RCC 7860 (cell line): ENCODE results near the gene MUC5AC.

Experiments
- DNase-seq: peaks from one replicate; pipeline ENCODE4 v3.0.0-alpha.2; 2015; ENCODE audit warnings: low spot score
- FAIRE-seq: peaks from 2 replicates; lab custom pipeline; 2012; peaks lifted over from hg19 to GRCh38; lab: Jason Lieb, UNC

Gene MUC5AC

GRCh38 chr11:1220941-1221721, 63.4 kb downstream of the MUC5AC start:
- DNase-seq (no peak), FAIRE-seq (no peak)

- no peak for FAIRE-seq
- no peak for DNase-seq
Observed at GRCh38 chr11:1221848-1222311, 64.1 kb downstream of the MUC5AC start.

- DNase-seq = no peak
- FAIRE-seq = no peak
Observed at GRCh38 chr11:1222491-1223345, 65.0 kb downstream of the MUC5AC start, which contains the start of gene MUC5B. MUC5B (plus strand) TSS chr11:1223066; CDS start chr11:1223124, 58 bp downstream.

GRCh38 chr11:1223346-1224110, 65.8 kb downstream of the MUC5AC start:
- FAIRE-seq = no peak
- DNase-seq = no peak

- FAIRE-seq (no peak), DNase-seq (no peak)
Observed at GRCh38 chr11:1224111-1224490, 66.3 kb downstream of the MUC5AC start.

- no peak for FAIRE-seq
- DNase-seq = no peak
Observed at GRCh38 chr11:1224491-1225385, 67.0 kb downstream of the MUC5AC start.

GRCh38 chr11:1225386-1226225, 67.9 kb downstream of the MUC5AC start:
- no peak for FAIRE-seq
- no peak for DNase-seq

GRCh38 chr11:1226226-1226985, 68.7 kb downstream of the MUC5AC start:
- FAIRE-seq = no peak
- no peak for DNase-seq

- DNase-seq (no peak), FAIRE-seq (no peak)
Observed at GRCh38 chr11:1226986-1227550, 69.3 kb downstream of the MUC5AC start.

GRCh38 chr11:1227551-1228100, 69.9 kb downstream of the MUC5AC start:
- no peak for FAIRE-seq

GRCh38 chr11:1228101-1228821, 70.5 kb downstream of the MUC5AC start:
- no peak for FAIRE-seq

More at GRCh38 chr11:1227551-1228100, 69.9 kb downstream of the MUC5AC start:
- DNase-seq = no peak

GRCh38 chr11:1228921-1229451, 71.2 kb downstream of the MUC5AC start:
- DNase-seq = no peak
- no peak for FAIRE-seq

More at GRCh38 chr11:1228101-1228821, 70.5 kb downstream of the MUC5AC start:
- DNase-seq = no peak

- FAIRE-seq (no peak), DNase-seq (no peak)
Observed at GRCh38 chr11:1229471-1230120, 71.8 kb downstream of the MUC5AC start.

- DNase-seq (no peak), FAIRE-seq (no peak)
Observed at GRCh38 chr11:1230121-1230455, 72.3 kb downstream of the MUC5AC start.

GRCh38 chr11:1230456-1231395, 73.0 kb downstream of the MUC5AC start:
- FAIRE-seq = no peak

More at GRCh38 chr11:1230456-1231395, 73.0 kb downstream of the MUC5AC start:
- DNase-seq = no peak
